Glomerular visceral epithelial cell (primary cell): ENCODE results near the gene MICALL2.

ENCODE experiments used
- DNase-seq: peaks from one replicate; pipeline ENCODE4 v3.0.0-alpha.2; 2016; ENCODE audit errors: extremely low spot score

Gene MICALL2

DNA sequence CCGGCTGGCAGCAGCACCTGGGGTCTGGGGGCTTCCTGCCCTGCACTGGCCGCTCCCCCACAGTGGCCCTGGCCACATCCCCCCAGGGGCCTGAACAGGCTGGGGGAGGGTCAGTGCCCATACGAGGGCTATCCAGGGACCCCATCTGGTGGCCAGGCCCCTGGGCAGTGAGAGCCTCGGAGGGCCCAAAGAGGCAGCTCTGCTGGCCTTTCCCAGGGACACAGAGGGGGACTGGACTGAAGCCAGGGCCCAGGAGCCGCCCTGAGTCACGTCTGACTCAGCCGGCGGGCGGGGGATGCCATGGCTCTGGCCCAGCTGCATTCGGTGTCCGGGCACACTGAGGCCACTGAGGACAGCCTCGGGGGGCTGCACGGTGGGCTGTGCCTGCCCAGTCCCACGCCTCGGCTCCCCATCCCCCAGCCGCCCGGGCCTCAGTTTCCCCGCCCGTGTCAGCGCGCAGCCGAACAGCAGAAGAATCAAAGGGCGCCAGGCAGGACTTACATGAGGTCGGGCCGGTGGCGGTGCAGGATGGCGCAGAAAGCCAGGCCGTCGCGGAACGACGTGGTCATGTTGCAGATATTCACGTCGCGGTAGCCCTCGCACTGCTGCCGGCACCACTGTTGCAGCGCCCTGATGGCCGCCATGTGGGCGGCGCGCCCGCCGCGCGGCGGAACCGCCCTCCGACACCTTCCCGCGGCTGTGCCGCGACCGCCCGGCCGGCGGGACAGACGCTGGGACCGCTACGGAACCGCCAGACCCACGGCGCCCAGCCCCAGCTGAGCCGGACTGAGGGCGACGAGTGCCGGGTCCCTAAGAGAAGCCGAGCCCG, at the start of gene MICALL2:
Gene MICALL2 (minus strand): TSS at position 788 of the 829 bp plus-strand sequence. CDS start 144 bp downstream, at position 644.
- DNase-seq, result peak; percentile 88

DNA sequence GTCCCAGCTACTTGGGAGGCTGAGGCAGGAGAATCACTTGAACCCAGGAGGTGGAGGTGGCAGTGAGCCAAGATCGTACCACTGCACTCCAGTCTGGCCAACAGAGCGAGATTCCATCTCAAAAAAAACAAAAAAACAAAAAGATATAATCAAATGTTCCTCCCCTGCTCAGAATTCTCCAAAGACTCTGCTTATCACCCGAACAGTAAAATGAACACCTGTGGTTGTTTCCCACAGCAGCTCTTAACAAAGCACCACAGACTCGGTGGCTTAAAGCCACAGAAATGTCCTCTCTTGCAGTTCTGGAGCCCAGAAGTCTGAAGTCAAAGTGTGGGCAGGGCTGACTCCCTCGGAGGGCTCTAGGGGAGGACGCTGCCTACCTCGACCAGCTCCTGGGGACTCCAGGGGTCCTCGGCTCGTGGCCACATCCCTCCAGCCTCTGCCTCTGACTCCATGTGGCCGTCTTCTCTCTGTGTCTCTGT, 49.0 kb upstream of the MICALL2 start:
- DNase-seq, result no peak

DNA sequence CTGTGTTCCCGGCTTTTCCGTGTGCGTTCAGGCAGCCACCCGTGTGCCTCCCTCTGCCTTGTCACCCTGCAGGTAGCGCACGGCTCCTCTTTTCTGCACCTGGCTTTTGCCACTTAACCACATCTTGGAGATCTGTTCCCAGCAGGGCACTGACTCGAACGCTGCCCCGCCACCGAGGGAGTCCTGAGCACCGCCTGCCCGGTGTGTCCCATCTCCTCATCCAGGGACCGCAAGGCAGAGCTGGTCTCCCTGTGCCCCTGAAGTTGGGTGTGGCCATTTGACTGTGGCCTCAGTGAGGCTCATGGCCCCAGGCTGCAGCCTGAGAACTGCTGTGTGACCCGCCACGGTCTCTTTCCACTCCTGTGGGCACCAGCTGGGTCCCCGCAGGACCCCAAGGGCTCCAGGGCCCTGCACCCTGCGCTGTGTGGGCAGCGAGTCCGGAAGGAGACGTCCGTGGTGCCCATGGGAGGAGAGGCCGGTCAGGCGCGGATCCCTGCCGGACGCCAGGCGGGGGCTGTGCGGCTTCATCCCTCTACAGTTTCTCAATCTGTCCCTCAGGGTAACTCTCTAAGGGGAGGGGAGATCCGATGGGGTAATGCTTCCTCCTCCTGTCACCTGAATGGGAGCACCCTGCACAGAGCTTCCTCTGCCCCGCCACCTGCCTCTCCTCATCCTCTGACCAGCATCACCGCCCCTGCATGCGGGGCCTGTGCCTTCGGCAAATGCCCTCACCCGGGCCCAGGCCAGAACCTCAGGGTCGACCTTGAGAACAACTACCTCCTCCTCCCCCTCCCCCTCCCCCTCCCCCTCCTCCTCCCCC, 46.7 kb upstream of the MICALL2 start:
- DNase-seq, result no peak

DNA sequence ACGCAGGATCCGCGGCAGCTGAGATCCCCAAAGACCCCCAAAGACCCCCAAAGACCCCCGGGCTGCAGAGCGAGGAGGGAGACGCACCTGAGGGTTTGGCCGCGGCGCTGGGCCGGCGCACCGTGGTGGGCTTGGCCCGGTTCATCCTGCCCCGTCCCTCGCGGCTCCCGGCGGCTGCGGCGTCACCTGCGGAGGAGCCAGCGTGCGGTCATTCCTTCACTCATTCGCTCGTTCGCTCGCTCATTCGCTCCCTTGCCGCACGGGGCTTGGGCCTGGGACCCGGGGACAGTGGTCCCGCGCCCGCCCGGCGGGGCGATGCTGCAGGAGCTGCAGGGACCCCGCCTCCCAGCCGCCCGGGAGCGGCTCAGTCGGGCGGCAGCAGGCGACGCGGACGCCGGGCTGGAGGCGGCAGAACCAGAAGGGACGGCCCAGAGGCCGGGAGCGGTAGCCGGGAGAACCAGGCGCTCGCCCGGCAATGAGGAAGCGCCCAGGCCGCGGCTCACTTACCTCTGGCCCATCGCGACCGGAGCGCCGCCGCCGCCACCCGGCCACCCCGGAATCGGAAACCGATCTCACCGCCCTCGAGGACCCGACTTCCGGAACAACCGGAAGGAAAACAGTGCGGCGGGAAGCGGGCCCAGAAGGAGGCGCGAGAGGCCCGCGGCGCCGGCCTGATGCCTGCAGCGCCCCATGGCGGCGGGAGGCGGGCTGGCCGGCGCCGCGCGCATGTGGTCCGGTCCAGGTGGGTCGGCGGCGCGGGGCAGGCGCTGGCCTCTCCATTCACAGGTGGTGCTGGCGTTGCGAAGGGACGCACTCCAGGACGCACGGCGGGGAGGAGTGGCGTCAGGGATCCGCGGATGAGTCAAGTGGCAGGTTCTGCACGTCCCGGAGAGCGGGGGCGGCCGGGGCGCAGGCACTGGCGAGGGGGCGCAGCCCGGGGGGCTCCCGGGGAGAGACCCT, 44.8 kb upstream of the MICALL2 start, which contains the start of gene INTS1:
Gene INTS1 (minus strand): TSS at position 574 of the 960 bp plus-strand sequence. CDS start 429 bp downstream, at position 145.
- DNase-seq, result peak; percentile 91

DNA sequence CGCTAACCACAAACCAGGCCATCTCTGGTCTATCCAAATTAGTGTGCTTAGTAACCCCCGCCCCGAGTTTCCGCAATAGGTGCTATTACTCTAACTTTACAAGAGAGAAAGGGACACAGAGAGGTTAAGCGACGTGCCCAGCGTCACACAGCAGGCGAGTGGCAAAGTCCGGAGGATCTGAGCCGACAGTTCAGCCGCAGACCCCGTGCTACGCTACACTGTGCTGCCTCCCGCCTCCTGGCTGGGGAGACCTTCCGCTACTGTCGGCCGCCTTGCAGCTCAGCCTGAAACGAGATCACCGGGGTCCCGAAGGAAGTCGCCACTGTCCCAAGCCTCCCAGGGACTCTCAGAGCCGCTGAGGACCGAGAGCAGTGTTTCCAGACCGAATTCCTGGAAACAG, 44.1 kb upstream of the MICALL2 start:
- no peak for DNase-seq

- DNase-seq, result no peak
Observed at GRCh38 chr7:1502845-1503244, 43.6 kb upstream of the MICALL2 start.

DNA sequence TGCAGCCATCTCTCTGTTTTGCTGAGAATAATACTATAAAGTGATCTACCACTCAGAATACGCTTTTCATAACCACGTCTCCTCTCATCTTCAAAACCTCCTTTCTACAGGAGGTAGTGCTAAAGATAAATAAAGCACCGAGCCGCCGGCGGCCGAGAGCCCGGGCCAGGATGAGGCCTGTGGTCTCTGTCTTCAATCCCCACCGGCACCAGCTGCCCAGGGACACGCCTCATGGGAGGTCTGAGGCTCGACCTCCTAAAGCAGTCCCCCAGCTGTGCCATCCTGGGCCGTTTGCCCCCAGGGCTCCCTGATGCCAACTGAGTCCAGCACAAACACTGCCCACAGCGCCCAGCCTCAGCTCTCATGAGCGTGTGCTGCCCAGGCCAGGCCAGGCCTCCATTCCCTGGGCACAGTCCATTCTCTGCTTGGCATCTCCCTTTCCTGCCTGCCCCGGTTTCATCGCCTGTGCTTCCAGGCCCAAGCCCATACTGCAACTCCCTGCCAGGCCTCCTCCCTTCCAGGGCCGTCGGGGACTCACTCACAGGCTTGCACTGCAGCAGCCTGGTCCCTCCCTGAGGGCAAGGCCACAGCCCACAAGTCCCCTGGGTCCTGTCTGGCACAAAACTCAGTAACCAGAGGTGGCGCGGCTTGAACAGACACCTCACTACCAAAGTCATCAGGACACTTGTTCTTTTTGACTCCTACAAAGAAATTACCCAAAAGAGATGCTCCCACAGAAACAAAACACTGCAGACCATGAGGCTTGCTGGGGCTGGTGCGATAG, 42.4 kb upstream of the MICALL2 start:
- no peak for DNase-seq

DNA sequence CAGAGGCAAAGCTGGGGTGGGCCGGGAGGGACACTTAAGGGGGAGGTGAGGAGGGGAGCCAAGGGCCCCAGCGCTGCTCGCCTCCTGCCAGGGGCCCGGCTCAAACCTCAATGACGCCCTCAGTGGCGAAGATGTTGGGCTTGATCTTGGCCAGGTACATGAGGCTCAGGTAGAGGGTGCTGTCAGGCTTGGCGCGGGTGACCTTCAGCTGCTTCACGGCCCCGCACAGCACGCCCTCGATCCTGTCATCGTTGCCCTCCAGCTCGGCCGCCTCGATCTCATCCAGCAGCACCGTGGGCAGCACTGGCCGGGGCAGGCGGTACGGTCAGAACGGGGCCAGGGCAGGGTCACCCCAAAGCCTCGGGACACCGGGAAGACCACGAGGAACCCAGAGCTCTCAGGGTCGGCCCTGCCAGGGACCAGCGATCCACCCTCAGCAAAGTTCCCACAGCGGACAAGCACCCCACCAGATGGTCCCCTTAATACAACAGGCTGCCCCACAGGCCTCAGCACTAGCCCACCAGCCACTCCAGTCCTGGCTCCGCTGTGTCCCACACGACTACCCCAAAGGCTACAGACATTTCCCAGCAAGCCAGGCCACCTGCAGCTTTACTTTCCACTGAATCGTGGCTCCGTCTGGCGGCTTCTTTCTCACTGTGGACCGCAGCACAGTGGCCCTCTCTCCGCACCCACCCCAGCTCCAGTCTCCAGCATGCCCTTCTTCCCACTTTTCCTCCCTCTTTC, 41.0 kb upstream of the MICALL2 start:
- no peak for DNase-seq

DNA sequence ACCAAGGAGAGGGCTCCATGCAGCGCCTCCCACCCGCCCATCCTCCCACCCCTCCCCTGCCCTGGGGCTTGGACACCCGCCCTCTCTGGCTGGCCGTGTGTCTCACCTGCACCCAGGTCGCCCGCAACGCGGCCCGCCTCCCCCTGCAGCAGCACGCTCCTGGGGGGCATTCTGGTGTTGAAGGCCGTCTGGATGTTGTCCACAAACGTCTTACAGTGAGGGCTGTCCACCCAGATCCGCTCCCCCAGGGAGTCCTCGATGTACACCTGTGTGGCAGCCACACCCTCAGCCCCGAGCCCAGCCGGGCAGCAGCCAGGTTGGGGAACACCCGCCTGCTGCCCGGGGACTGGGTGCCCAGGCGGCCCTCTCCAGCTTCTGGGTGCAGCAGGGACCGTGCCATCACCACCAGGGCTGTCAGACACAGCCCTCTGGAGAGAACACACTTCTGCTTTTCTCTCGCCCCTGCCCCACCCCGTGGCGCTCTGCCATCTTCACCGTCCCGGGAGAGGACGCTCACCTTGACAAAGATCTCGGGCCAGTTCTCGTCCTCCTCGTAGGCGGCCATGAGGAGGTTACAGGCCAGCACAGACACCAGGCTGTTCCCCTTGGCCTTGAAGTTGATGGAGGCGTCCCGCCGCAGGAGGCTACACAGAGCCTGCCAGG, 40.2 kb upstream of the MICALL2 start:
- no peak for DNase-seq

- DNase-seq, result no peak
Observed at GRCh38 chr7:1498370-1499305, 39.4 kb upstream of the MICALL2 start.

- DNase-seq, result no peak
Observed at GRCh38 chr7:1497293-1497927, 38.1 kb upstream of the MICALL2 start.

DNA sequence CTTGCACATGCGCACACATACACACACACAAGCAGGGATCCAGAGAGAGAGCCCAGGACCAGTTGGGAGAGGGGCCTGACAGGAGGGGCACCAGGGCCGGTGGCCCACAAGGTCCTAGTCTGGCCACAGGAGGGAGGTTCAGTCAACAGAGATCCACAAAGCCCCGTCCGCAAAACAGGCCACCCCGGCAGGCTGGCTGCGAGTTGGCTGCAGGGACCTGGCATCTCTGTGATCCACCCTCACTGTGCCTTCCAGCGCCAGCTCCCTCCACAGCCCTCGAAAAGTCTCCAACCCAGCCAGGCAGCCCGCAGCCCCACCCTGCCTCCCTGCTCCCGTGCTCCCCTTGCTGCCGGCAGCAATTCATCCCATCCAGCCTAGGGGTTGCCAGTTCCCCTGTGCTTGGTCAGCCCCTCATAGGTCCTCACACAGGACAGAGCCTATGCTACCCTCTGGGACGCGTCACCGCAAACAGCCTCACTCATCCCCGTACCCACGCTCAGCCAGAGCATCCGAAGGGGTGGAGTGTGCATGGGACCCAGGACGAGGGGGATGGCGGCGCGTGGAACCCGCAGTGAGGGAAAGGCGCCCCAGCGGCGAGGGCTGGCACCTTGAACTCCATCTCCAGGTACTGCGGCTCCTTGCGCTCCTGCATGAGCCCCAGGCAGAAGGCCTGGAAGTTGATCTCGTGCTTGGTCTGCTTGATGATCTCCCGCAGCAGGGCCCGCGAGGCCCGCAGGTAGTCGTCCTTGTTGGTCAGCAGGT, 37.4 kb upstream of the MICALL2 start:
- DNase-seq, result no peak

- no peak for DNase-seq
Observed at GRCh38 chr7:1495564-1496242, 36.4 kb upstream of the MICALL2 start.

DNA sequence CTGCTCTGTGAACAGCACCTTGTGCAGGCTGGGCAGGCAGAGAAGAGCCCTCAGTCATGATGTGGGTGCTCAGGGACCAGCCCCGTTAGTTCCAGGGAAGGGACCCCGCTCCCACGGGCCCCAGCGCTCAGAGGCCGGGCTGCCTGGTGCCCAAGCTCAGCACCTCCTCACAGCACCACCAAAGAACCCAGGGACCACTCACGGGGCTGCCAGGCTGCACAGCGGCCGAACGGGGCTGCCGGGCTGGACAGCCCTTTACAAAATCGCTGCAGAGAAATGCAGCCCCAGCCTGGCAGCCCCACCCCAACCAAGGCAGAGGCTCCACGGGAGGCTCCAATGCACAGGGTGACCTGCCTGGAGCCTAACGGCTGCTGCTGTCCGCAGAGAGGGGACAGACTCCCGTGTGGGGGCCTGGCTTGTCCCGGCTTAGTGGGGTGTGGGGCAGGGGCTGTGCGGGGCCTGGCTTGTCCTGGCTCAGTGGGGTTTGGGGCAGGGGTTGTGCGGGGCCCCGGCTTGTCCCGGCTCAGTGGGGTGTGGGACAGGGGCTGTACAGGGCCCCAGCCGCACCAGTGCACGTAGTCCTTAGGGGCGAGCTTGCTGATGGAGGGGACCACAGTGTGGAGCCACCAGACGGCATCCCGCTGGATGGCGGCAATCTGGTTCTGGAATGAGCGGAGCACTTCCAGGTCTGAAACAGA, 35.7 kb upstream of the MICALL2 start:
- DNase-seq, result no peak

DNA sequence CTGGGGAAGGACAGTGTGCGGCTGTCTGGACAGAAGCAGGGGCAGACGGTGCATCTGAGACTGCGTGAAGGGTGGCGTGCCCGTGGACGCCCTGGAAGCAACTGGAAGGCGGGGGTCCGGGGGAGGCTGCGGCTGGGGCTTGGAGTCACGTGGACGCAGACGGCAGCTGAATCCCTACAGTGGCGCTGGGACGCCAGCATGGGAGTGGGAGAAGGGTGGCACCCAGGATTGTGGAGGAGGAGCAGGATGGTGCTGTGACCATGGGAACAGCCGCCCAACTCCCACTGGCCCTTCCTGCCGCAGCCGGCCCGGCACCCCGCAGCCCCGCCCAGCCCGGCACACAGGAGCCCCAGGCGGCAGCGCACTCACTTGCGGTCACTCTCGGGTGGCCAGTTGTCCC, 35.2 kb upstream of the MICALL2 start:
- DNase-seq, result no peak

DNA sequence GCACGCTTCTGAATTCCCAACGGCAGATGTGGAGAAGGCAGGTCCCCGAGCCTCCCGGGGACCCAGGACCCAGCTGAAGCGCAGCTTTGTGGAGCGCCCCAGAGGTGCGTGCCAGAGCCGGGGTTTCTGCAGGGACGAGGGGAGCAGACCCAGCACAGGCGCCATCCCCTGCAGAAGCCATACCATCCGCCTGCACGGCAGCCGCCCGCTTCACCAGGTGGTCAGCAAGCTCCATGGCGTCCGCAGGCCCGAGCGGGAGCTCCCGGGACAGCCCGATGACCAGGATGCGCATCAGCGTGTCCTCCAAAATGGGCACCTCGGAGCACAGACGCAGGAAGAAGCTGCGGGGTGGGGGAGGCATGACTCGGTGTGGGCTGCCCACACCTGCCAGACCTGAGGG, 34.3 kb upstream of the MICALL2 start:
- DNase-seq, result no peak
